IPS DF 6.9 (cell line): ENCODE results near the gene NUP133.
"Not testable (repeated sequence)": the region's sequence is repeated elsewhere in the genome, so short reads cannot be mapped to it uniquely, and the experiment has no call there.

ENCODE experiments used
- DNase-seq: peaks from one replicate; pipeline ENCODE4 v3.0.0-alpha.2; 2013; ENCODE audit warnings: low read depth, low spot score
- H3K27ac ChIP-seq: one replicate; pipeline ENCODE4 v1.5.1; 2013; ENCODE audit warnings: low read length, control low read depth
- H3K27me3 ChIP-seq: 2 replicates; pipeline ENCODE4 v1.6.1; 2013; ENCODE audit warnings: mild to moderate bottlenecking, low read length; ENCODE audit not compliant: control insufficient read depth, insufficient read depth
- H3K36me3 ChIP-seq: 2 replicates; pipeline ENCODE4 v1.6.1; 2013; ENCODE audit warnings: low read length; ENCODE audit not compliant: control insufficient read depth, insufficient read depth
- H3K4me1 ChIP-seq: 2 replicates; pipeline ENCODE4 v1.6.1; 2013; ENCODE audit warnings: low read length; ENCODE audit not compliant: control insufficient read depth, insufficient read depth
- H3K4me3 ChIP-seq: 2 replicates; pipeline ENCODE4 v1.5.1; 2013; ENCODE audit warnings: mild to moderate bottlenecking, low read length
- H3K9me3 ChIP-seq: 2 replicates; pipeline ENCODE4 v1.6.1; 2013; ENCODE audit warnings: low read length, inconsistent platforms; ENCODE audit not compliant: control insufficient read depth, insufficient read depth
- WGBS: extraction: QIAGEN DNeasy Blood & Tissue Kit; methylation state at CpG from one replicate; pipeline ENCODE4 v1.1.7; 2013; ENCODE audit warnings: mixed read lengths, missing lambda C conversion rate; ENCODE audit not compliant: insufficient read length, insufficient coverage; 5-methylcytosine and 5-hydroxymethylcytosine counted together

The NUP133 gene

DNA sequence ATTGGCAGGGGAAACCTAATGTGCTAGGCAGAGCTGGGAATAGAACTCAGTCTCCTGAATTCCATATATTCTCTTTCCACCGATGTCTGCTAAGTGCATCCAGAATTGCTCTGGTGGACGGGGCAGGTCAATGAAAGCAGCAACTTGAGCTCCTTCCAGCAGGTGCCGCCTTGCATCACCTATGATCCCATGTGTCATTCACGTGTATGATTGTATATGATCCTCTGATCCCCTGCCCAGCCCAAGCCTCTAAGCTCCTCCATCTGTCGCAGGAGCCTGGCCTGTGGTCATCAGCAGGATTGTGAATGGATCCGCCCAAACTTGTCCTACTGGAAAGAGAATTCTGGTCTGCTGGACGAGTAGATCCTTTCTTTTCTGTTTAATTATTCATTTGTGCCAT, 87.4 kb downstream of the NUP133 start:
- no peaks in the 10 kb centered on the region for H3K27me3 ChIP-seq
- no peaks in the 10 kb centered on the region for H3K36me3 ChIP-seq
- H3K27ac ChIP-seq = no peak overlapping the region
- H3K4me1 ChIP-seq = no peaks in the 10 kb centered on the region
- no CpG with 5 or more reads among the region's 7 CpGs for WGBS
- H3K9me3 ChIP-seq = no peaks in the 10 kb centered on the region
- H3K4me3 ChIP-seq = no peak overlapping the region
- DNase-seq = no peak

DNA sequence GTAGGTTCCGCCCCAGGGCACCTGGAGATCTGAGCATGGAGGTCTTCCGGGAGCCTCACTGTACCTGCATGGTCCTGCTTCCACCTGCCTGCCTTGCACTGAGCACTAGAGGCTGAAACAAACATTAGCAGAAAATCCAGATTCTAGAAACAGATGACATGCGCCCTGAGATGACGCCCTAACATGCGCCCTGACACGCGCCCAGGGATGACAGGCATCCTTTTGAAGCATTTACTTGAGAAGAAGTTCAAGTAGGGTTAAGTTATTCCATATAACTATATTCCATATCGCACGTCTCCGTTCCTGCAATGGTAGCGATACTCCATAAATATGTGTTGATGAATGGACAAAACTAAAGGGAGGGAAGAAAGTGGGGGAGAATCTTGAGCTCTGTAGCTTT, 87.9 kb downstream of the NUP133 start:
- H3K36me3 ChIP-seq = no peaks in the 10 kb centered on the region
- H3K4me3 ChIP-seq = no peak overlapping the region
- H3K27ac ChIP-seq = no peak overlapping the region
- no peak for DNase-seq
- no peaks in the 10 kb centered on the region for H3K27me3 ChIP-seq
- WGBS = no CpG with 5 or more reads among the region's 11 CpGs
- H3K4me1 ChIP-seq = no peaks in the 10 kb centered on the region
- H3K9me3 ChIP-seq = no peaks in the 10 kb centered on the region

- H3K27ac ChIP-seq, H3K4me3 ChIP-seq, H3K36me3 ChIP-seq, H3K27me3 ChIP-seq, H3K4me1 ChIP-seq, DNase-seq, H3K9me3 ChIP-seq: not testable (repeated sequence)
- no CpG with 5 or more reads among the region's 6 CpGs for WGBS
These were observed 89.6 kb downstream of the NUP133 start for GRCh38 chr1:229418586-229418985.

GRCh38 chr1:229412810-229413209, 95.3 kb downstream of the NUP133 start:
- not testable (repeated sequence) for H3K9me3 ChIP-seq, H3K36me3 ChIP-seq, H3K4me3 ChIP-seq, H3K27me3 ChIP-seq, H3K4me1 ChIP-seq, DNase-seq, H3K27ac ChIP-seq
- no CpG with 5 or more reads among the region's 5 CpGs for WGBS

DNA sequence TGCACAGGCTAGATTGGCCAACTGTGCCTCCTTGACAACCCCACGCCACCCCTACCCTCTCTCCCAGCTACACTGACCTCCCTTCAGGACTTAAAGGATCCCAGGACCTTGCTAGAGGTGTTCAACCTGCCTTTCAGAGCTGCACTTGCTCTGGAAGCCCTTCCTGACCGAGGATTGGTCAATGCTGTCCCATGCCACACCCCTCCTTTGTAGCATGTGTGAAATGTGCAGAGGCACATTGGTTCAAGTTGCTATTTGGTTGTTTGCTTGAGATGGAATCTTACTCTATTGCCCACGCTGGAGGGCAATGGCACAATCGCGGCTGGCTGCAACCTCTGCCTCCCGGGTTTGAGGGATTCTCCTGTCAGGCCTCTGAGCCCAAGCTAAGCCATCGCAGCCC, 96.1 kb downstream of the NUP133 start:
- no peak for DNase-seq
- Histone ChIP-seq H3K9me3 (no peaks in the 10 kb centered on the region), H3K27me3 (peaks cover 12% of the 10 kb centered on the region; the same call in 1 of the 2 replicates), H3K4me1 (peaks cover 9% of the 10 kb centered on the region), H3K27ac (no peak overlapping the region), H3K4me3 (no peak overlapping the region), H3K36me3 (no peaks in the 10 kb centered on the region)
- WGBS = no CpG with 5 or more reads among the region's 7 CpGs

DNA sequence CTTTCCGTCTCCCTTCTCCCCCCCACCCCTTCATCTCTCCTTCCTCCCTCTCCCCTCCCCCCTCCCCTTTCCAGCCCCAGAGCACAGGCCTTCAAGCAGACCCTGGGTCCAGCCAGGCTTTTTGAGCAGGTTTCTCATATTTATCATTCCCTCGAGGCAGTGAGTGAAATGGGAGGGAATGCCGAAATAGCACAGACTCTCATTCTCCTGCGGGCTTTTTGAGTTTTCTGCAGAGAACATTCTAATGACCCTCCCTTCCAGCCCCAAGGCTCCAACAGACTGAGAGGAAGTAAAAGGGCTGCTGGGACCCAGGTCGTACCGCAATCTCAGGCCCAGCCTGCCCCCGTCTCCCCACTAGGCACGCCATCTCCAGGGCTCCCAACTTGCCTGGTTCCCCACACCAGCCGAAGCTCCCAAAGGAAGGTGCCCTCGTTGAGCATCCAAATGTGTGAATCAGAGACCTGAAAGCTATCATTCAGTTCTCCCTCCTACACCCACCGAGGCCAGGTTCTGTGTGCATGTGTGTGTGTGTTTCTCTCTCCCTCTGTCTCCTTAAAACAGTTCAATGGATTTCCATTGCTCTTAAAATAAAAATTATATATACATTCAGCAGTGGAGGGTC, 96.6 kb downstream of the NUP133 start:
- WGBS = no CpG with 5 or more reads among the region's 11 CpGs
- H3K4me1 ChIP-seq = peaks cover 9% of the 10 kb centered on the region
- DNase-seq = no peak

GRCh38 chr1:229410692-229411433, 97.3 kb downstream of the NUP133 start:
- Histone ChIP-seq H3K4me3 (no peak overlapping the region), H3K27me3 (peaks cover 14% of the 10 kb centered on the region; the same call in 1 of the 2 replicates), H3K27ac (no peak overlapping the region), H3K9me3 (no peaks in the 10 kb centered on the region), H3K4me1 (peaks cover 9% of the 10 kb centered on the region), H3K36me3 (no peaks in the 10 kb centered on the region)
- DNase-seq = no peak
- no CpG with 5 or more reads among the region's 14 CpGs for WGBS

More for the DNA sequence above, 96.6 kb downstream of the NUP133 start:
- H3K27me3 ChIP-seq = peaks cover 14% of the 10 kb centered on the region; the same call in 1 of the 2 replicates
- no peaks in the 10 kb centered on the region for H3K36me3 ChIP-seq
- no peak overlapping the region for H3K27ac ChIP-seq
- no peak overlapping the region for H3K4me3 ChIP-seq
- H3K9me3 ChIP-seq = no peaks in the 10 kb centered on the region

GRCh38 chr1:229410370-229410691, 97.8 kb downstream of the NUP133 start:
- peaks cover 9% of the 10 kb centered on the region for H3K4me1 ChIP-seq
- WGBS = no CpG with 5 or more reads among the region's 9 CpGs
- H3K4me3 ChIP-seq = no peak overlapping the region
- H3K9me3 ChIP-seq = no peaks in the 10 kb centered on the region
- no peak overlapping the region for H3K27ac ChIP-seq
- H3K27me3 ChIP-seq = peaks cover 14% of the 10 kb centered on the region; the same call in 1 of the 2 replicates
- no peak for DNase-seq
- H3K36me3 ChIP-seq = no peaks in the 10 kb centered on the region

DNA sequence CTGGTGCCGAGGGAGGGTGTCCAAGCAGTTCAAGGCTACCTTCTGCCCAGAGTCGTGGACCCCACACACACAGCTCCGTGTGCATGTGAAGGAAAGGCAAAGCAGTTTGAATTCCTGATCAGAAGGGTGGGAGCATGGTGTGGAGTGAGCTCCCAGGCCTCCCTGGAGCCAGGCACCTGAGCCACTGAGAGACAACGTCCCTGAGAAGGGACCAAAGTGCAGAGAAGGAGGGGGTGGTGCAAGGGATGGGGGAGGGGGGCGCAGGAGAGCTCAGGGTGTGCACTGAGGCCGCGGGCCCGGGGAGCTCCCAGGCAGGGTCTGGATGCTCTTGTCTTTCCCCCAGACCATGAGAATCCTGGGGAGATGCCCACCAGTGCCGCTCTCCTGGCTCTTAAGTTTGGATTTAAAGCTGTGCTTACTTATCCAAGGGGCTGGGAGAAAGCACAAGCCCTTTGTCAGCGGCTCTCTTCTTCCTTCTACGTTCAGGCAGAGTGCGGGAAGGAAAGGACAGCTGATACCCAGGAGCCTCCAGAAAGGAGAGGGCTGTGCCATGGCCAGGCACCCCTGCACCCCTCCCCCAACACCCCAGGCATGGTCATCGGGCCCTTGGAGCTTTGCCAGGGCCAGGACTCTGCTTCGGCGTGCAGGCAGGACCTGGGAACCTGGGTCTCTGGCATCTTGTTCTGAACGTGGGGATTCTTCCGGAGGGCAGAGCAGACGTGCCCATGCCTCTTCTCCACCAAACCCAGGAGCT, 98.3 kb downstream of the NUP133 start:
- Histone ChIP-seq H3K9me3 (no peaks in the 10 kb centered on the region), H3K36me3 (no peaks in the 10 kb centered on the region), H3K4me1 (peaks cover 9% of the 10 kb centered on the region), H3K4me3 (no peak overlapping the region), H3K27ac (no peak overlapping the region), H3K27me3 (peaks cover 14% of the 10 kb centered on the region; the same call in 1 of the 2 replicates)
- no CpG with 5 or more reads among the region's 18 CpGs for WGBS
- no peak for DNase-seq

GRCh38 chr1:229408458-229409037, 99.6 kb downstream of the NUP133 start:
- no peaks in the 10 kb centered on the region for H3K9me3 ChIP-seq
- DNase-seq = no peak
- no CpG with 5 or more reads among the region's 8 CpGs for WGBS
- H3K4me1 ChIP-seq = peaks cover 9% of the 10 kb centered on the region
- H3K27ac ChIP-seq = no peak overlapping the region
- no peaks in the 10 kb centered on the region for H3K36me3 ChIP-seq
- H3K27me3 ChIP-seq = peaks cover 14% of the 10 kb centered on the region; the same call in 1 of the 2 replicates
- H3K4me3 ChIP-seq = no peak overlapping the region
